HepG2 (cell line): ENCODE results near the gene SERPINA3. TPM values are rescaled to one million over a fixed set of nuclear protein-coding genes. Genes with fewer than 3 reads are reported as not detected.

Experiments used
- ATAC-seq: fragments of 200-7000 bp; cut with Tn5 transposase; 3 replicates; pipeline ENCODE4 v1.9.1; 2020; ENCODE audit warnings: mild to moderate bottlenecking, moderate library complexity
- BruUV-seq: library from RNA; stranded (reverse); fragments of 400-500 nt; replicated peaks from 2 replicates; lab custom pipeline; 2021; lab: Mats Ljungman, UMichigan
- CTCF ChIA-PET: fragments of 300-600 bp; formaldehyde crosslinking; extraction: SDS; loops from one replicate; lab custom pipeline; 2021; ENCODE audit warnings: low total read pairs, inconsistent platforms, low intra/inter-chr PET ratio; lab: Yijun Ruan, JAX
- POLR2A ChIA-PET: fragments of 350-600 bp; sonication (Branson Sonifier 250); formaldehyde crosslinking; loops from one replicate; lab custom pipeline; 2020; ENCODE audit warnings: antibody characterized with exemption, inconsistent platforms; lab: Yijun Ruan, JAX
- DNase-seq: peaks from one replicate; pipeline ENCODE4 v3.0.0-alpha.2; 2015; ENCODE audit warnings: low spot score
- FAIRE-seq: peaks from 3 replicates; lab custom pipeline; 2011; peaks lifted over from hg19 to GRCh38; lab: Jason Lieb, UNC
- H2AFZ ChIP-seq: one replicate; pipeline ENCODE4 v1.6.1; 2011; ENCODE audit warnings: low read length, inconsistent platforms
- H3K27ac ChIP-seq: fragments of 300-600 bp; 3 replicates; pipeline ENCODE4 v1.8.0; 2011; ENCODE audit warnings: mixed run types, mild to moderate bottlenecking, mixed read lengths, low read length, inconsistent platforms; ENCODE audit not compliant: insufficient read depth; ENCODE audit errors: extremely low read length
- H3K27me3 ChIP-seq, 2 experiments: fragments of 200-600 bp in 1 of 2; 2 replicates in 1 of 2; 3 replicates in 1 of 2; pipeline versions ENCODE4 v1.6.0 to v1.8.0; 2011; ENCODE audit warnings: low read length in 2 of 2, mild to moderate bottlenecking in 2 of 2, moderate library complexity in 2 of 2, inconsistent platforms in 1 of 2; ENCODE audit not compliant: insufficient read depth in 2 of 2, control insufficient read depth in 1 of 2
- H3K36me3 ChIP-seq, 2 experiments: fragments of 200-600 bp in 1 of 2; replicated peaks in 1 of 2; 2 replicates in 1 of 2; 3 replicates in 1 of 2; pipeline versions ENCODE4 v1.5.1 to v1.8.0; 2011; ENCODE audit warnings: low read length in 2 of 2, inconsistent platforms in 1 of 2; ENCODE audit not compliant: insufficient read depth in 2 of 2, control insufficient read depth in 1 of 2
- H3K4me1 ChIP-seq: 2 replicates; pipeline ENCODE4 v1.5.1; 2012; ENCODE audit warnings: low read length, inconsistent platforms; ENCODE audit not compliant: insufficient read depth
- H3K4me2 ChIP-seq: 2 replicates; pipeline ENCODE4 v1.6.0; 2011; ENCODE audit warnings: low read depth, low read length, inconsistent platforms
- H3K4me3 ChIP-seq, 3 experiments: fragments of 200-600 bp in 1 of 3; sonication (generic), shearing (Covaris generic) in 1 of 3; replicated peaks in 1 of 3; 2 replicates each; pipeline ENCODE4 v1.5.1; 2011 to 2016; ENCODE audit warnings: low read length in 3 of 3, inconsistent platforms in 2 of 3, low read depth in 2 of 3, mild to moderate bottlenecking in 2 of 3, control low read depth in 1 of 3, mixed read lengths in 1 of 3; ENCODE audit not compliant: insufficient read depth in 1 of 3
- H3K79me2 ChIP-seq: one replicate; pipeline ENCODE4 v1.6.1; 2011; ENCODE audit warnings: low read length, inconsistent platforms; ENCODE audit not compliant: insufficient read depth
- H3K9ac ChIP-seq: 2 replicates; pipeline ENCODE4 v1.6.0; 2011; ENCODE audit warnings: mild to moderate bottlenecking, low read depth, low read length, inconsistent platforms; ENCODE audit not compliant: insufficient read depth
- H3K9me3 ChIP-seq: 2 replicates; pipeline ENCODE4 v1.5.1; 2012; ENCODE audit warnings: mild to moderate bottlenecking, low read length
- H4K20me1 ChIP-seq: 2 replicates; pipeline ENCODE4 v1.6.0; 2011; ENCODE audit warnings: inconsistent platforms, mild to moderate bottlenecking, low read length, moderate library complexity; ENCODE audit not compliant: insufficient read depth
- AGO2 ChIP-seq: fragments of 200-400 bp; formaldehyde crosslinking; optimal IDR thresholded peaks from 2 replicates; pipeline ENCODE3; 2017; ENCODE audit warnings: mild to moderate bottlenecking, low read depth, low read length, moderate library complexity
- JUND ChIP-seq: sonication (generic); formaldehyde crosslinking; IDR thresholded peaks from 2 replicates; pipeline ENCODE4 v1.8.0; 2022; ENCODE audit warnings: mild to moderate bottlenecking, missing genetic modification reagents
- POLR2G ChIP-seq: fragments of 200-400 bp; formaldehyde crosslinking; IDR thresholded peaks from 2 replicates; pipeline ENCODE4 v1.6.1; 2018; ENCODE audit warnings: mild to moderate bottlenecking, low read depth, low read length, moderate library complexity
- RBFOX2 ChIP-seq: fragments of 200-400 bp; formaldehyde crosslinking; IDR thresholded peaks from 2 replicates; pipeline ENCODE4 v1.6.1; 2017; ENCODE audit warnings: low read depth, mild to moderate bottlenecking, low read length
- RBM22 ChIP-seq: fragments of 200-400 bp; formaldehyde crosslinking; optimal IDR thresholded peaks from 2 replicates; pipeline ENCODE3; 2017; ENCODE audit warnings: mild to moderate bottlenecking, low read length, moderate library complexity
- SSRP1 ChIP-seq: IDR thresholded peaks from 2 replicates; pipeline ENCODE4 v1.6.1; 2016; ENCODE audit warnings: control low read depth
- ZC3H13 ChIP-seq: sonication (generic); formaldehyde crosslinking; IDR thresholded peaks from 2 replicates; pipeline ENCODE4 v1.8.1; 2023; ENCODE audit warnings: mild to moderate bottlenecking, missing genetic modification reagents, moderate library complexity
- ZHX1 ChIP-seq: sonication (generic); formaldehyde crosslinking; IDR thresholded peaks from 2 replicates; pipeline ENCODE4 v1.8.1; 2022; ENCODE audit warnings: low read depth, mild to moderate bottlenecking, missing genetic modification reagents
- ZNF251 ChIP-seq: sonication (generic); formaldehyde crosslinking; IDR thresholded peaks from 2 replicates; pipeline ENCODE4 v1.9.0; 2021; ENCODE audit warnings: mild to moderate bottlenecking, missing genetic modification reagents
- ZNF749 ChIP-seq: sonication (generic); formaldehyde crosslinking; IDR thresholded peaks from 2 replicates; pipeline ENCODE4 v1.8.0; 2022; ENCODE audit warnings: mild to moderate bottlenecking, missing genetic modification reagents, moderate library complexity, borderline replicate concordance
- ZSCAN21 ChIP-seq: sonication (generic); formaldehyde crosslinking; IDR thresholded peaks from 2 replicates; pipeline ENCODE4 v1.8.0; 2022; ENCODE audit warnings: mild to moderate bottlenecking, missing genetic modification reagents, moderate library complexity, borderline replicate concordance
- WGBS: methylation state at CpG from one replicate; pipeline ENCODE4 v1.1.6; 2017; ENCODE audit warnings: low lambda C conversion rate; 5-methylcytosine and 5-hydroxymethylcytosine counted together
- in situ Hi-C: cut with HindIII; loops from 2 replicates; pipeline ENCODE4 v1.10.0; 2017; ENCODE audit warnings: low pct_unique_long_range_greater_than_20kb; ENCODE audit not compliant: extremely low pct_ligation_motif_present
- intact Hi-C: fragments of 100-400 bp; cut with micrococcal nuclease; formaldehyde crosslinking; loops from one replicate; pipeline ENCODE4 v1.10.0; 2022; ENCODE audit not compliant: unreplicated experiment
- polyA plus RNA-seq, 8 experiments: library from polyadenylated mRNA; depleted of rRNA in 3 of 8; stranded (reverse) in 7 of 8; unstranded in 1 of 8; fragments of >200 nt; fragmentation: Illumina TruSeq in 4 of 8; extraction: Trizol in 4 of 8; gene quantifications; 2 replicates each; pipeline versions ENCODE4 v1.2.1 to v1.2.3, GENCODE V29; 2011 to 2016; ENCODE audit warnings: low read depth in 4 of 8, missing spikeins in 1 of 8, mixed read lengths in 1 of 8; ENCODE audit not compliant: insufficient read depth in 1 of 8
- total RNA-seq, 5 experiments: library from RNA; depleted of rRNA; stranded (reverse); fragments of >200 nt; fragmentation: Illumina TruSeq; extraction: Trizol; gene quantifications; 2 replicates each; pipeline ENCODE4 v1.2.3, GENCODE V29; 2016; ENCODE audit warnings: low read depth in 1 of 5

SERPINA3 gene
- total and polyA plus RNA-seq, 2 of the 13 experiments (the other 11 are each of a cell fraction or from before 2014, with no cell fraction given), result 825 to 2,200 TPM

GRCh38 chr14:94622653-94623421 is 10.6 kb downstream of the SERPINA3 start:
- BruUV-seq, result no TSS peak
- ATAC-seq, result no peak
- ChIA-PET POLR2A (interaction anchor here (1.3 to 19.0 kb wide), 7 partner anchors 9 to 82 kb away, joined by 3 to 638 read pairs (median 4); partner anchors contain the start of gene SERPINA3), CTCF (no interaction called here)
- DNase-seq, result no peak
- Histone ChIP-seq H3K79me2 (no peaks in the 10 kb centered on the region), H3K4me3 (no peak overlapping the region), H3K36me3 (peaks cover 37 to 67% of the 10 kb centered on the region in 2 experiments), H3K4me1 (peaks cover 44% of the 10 kb centered on the region), H2AFZ (no peak overlapping the region), H4K20me1 (peaks cover 20% of the 10 kb centered on the region; the same call in 1 of the 2 replicates), H3K27ac (no peak overlapping the region), H3K4me2 (no peak overlapping the region), H3K27me3 (no peaks in the 10 kb centered on the region), H3K9me3 (peaks cover 7% of the 10 kb centered on the region), H3K9ac (no peak overlapping the region)
- 86% methylated on average over 6 of the region's 6 CpGs for WGBS
- in situ Hi-C loops (no loop called here), intact Hi-C loops (no loop called here)
- TF ChIP-seq JUND (CRISPR knock-in tag), result no peak
- 0 out of 2 replicates have a peak, but pooled peaks have one; percentile 31 for TF ChIP-seq ZNF749 (CRISPR knock-in tag)
- peak; percentile 93 for TF ChIP-seq RBM22
- TF ChIP-seq ZNF251, result no peak
- TF ChIP-seq ZHX1 (CRISPR knock-in tag), result no peak
- TF ChIP-seq ZC3H13, result 0 out of 2 replicates have a peak, but pooled peaks have one; percentile 38
- peak; percentile 33 for TF ChIP-seq RBFOX2
- peak; percentile 19 for TF ChIP-seq POLR2G
- TF ChIP-seq AGO2, result peak; percentile 10
- TF ChIP-seq SSRP1 (CRISPR knock-in tag), result 0 out of 2 replicates have a peak, but pooled peaks have one; percentile 19
- peak; percentile 55; the same call in 1 of the 2 replicates for TF ChIP-seq ZSCAN21
- FAIRE-seq, result no peak
